ENCODE data around the gene SALL2.

The SALL2 gene

DNA sequence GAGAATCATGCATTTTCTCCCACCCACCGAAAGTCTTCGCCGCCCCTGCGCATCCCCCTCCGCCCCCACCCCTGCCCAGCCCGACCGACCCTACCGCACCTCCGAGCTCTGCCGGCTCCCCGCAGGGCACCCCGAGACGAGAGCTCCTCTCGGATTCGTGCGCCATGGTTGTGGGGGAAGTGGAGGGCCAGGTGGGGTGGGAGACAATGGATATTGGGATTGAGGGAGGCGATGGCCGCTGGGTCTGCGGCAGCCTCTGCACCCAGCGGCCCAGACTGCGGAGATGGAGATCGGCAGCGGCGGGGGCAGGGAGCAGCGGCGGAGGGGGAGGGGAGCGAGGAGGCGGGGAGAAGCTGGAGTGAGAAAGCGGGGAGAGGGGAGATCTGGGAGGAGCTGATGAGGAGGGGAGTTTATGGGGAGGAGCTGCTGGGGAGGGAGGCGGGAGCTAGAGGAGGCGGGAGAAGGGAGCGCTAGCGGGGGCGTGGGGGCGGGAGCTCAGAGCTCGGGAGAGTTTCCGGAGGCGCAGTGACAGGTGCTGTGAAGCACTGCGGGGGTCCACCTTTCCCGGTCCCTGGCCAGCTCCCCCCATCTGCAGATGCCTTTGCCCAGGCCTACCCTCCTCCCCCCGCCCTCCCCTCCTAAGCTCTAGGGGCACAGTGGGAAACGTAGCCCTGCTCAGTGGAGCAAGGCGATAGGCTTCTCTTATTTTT lies at the start of gene SALL2:
Gene SALL2, minus strand, starts transcription at position 385 of the 710 bp plus-strand sequence. Its CDS starts 219 bp downstream, at position 166.
- DNase-seq (ENCODE audit: low read depth, low spot score), result no peak
- H3K4me3 ChIP-seq (ENCODE audit: low read depth, low read length), result peak within 1 kb of the TSS; percentile 82
- CTCF ChIA-PET, result interaction anchor here (0.8 to 1.9 kb wide), 5 partner anchors 8 to 49 kb away, joined by 3 to 6 read pairs (median 3); partner anchors contain the start of genes RAB2B and TOX4
- no peak for TF ChIP-seq CTCF (IDR thresholded peaks at IDR 0.05; ENCODE audit: insufficient read depth, low read length, missing control alignments)
- POLR2A ChIA-PET, result interaction anchor here (0.8 to 0.9 kb wide), 3 partner anchors 15 to 28 kb away, joined by 3 to 5 read pairs (median 5); partner anchors contain the start of gene METTL3

GRCh38 chr14:21575661-21576060 lies 49.5 kb upstream of the SALL2 start:
- ChIA-PET POLR2A (no interaction called here), CTCF (no interaction called here)
- no peak for TF ChIP-seq CTCF (IDR thresholded peaks at IDR 0.05; ENCODE audit: insufficient read depth, low read length, missing control alignments)

DNA sequence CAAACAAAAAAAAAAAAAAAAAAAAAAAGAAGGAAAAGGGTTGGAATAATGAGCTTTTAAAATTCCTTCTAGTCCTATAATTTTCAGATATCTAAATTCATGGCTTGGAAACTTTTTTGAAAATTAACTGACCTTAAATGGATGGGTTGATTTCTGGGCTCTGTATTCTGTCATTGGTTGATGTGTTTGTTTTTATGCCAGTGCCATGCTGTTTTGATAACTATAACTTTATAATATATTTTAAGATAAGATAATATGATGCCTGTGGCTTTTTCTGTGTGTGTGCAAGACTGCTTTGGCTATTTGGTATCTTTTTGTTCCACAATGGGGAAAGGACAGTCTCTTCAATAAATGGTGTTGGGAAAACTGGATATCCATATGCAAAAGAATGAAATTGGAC lies 46.5 kb upstream of the SALL2 start:
- H3K4me3 ChIP-seq (ENCODE audit: low read depth, low read length), result no peak overlapping the region
- DNase-seq (ENCODE audit: low read depth, low spot score), result no peak
- POLR2A ChIA-PET, result no interaction called here
- CTCF ChIA-PET, result no interaction called here
- TF ChIP-seq CTCF (IDR thresholded peaks at IDR 0.05; ENCODE audit: insufficient read depth, low read length, missing control alignments), result no peak

More at GRCh38 chr14:21575661-21576060, 49.5 kb upstream of the SALL2 start:
- no peak overlapping the region for H3K4me3 ChIP-seq (ENCODE audit: low read depth, low read length)
- DNase-seq (ENCODE audit: low read depth, low spot score), result no peak

DNA sequence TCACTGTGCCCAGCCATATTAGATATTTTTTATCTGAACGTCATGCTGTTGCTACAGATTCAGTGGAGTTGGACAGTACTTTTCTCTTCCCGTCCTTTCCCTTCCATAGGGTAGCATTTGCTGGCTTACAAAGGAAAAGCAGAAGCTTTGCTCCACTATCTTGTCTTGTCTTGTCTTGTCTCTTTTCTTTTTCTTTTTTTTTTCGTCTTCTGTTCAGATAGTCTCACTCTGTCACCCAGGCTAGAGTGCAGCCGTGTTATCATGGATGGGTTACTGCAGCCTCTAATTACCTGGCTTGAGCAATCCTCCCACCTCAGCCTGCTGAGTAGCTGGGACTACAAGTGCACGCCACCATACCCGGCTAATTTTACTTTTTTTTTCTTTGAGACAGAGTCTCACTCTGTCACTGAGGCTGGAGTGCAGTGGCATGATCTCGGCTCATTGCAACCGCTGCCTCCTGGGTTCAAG lies 32.6 kb upstream of the SALL2 start:
- no peak for TF ChIP-seq CTCF (IDR thresholded peaks at IDR 0.05; ENCODE audit: insufficient read depth, low read length, missing control alignments)
- CTCF ChIA-PET, result interaction anchor here (0.7 to 4.7 kb wide), 4 partner anchors 48 to 101 kb away, joined by 3 to 70 read pairs (median 3); partner anchors contain the start of gene METTL3
- DNase-seq (ENCODE audit: low read depth, low spot score), result no peak
- H3K4me3 ChIP-seq (ENCODE audit: low read depth, low read length), result no peak overlapping the region
- POLR2A ChIA-PET, result no interaction called here

GRCh38 chr14:21557084-21557901 lies 31.1 kb upstream of the SALL2 start:
- peak overlapping the region; percentile 40 for H3K4me3 ChIP-seq (ENCODE audit: low read depth, low read length)
- peak; percentile 69 for DNase-seq (ENCODE audit: low read depth, low spot score)
- TF ChIP-seq CTCF (IDR thresholded peaks at IDR 0.05; ENCODE audit: insufficient read depth, low read length, missing control alignments), result peak; percentile 42
- CTCF ChIA-PET, result interaction anchor here (0.8 to 4.7 kb wide), 16 partner anchors 11 to 1705 kb away, joined by 3 to 70 read pairs (median 3); no protein-coding TSS in a partner anchor
- POLR2A ChIA-PET, result no interaction called here

All from AG04449 (cell line).